ENCODE results near the gene TRA2A.

GRCh38 chr7:23482686-23483085, 49.1 kb downstream of the TRA2A start:
- TF ChIP-seq CTCF (conservative IDR thresholded peaks at IDR 0.05; ENCODE audit: low read length) (no peak), EZH2phosphoT487 (IDR thresholded peaks at IDR 0.05; ENCODE audit: borderline replicate concordance) (no peak)
